GM10248 (cell line): Measurements from ENCODE around the gene NFKB1.

Source experiments
- CTCF ChIA-PET: fragments of 300-600 bp; sonication (Branson Sonifier 250); formaldehyde crosslinking; extraction: SDS; loops from one replicate; lab custom pipeline; 2021; ENCODE audit warnings: antibody characterized with exemption; lab: Yijun Ruan, JAX
- POLR2A ChIA-PET: fragments of 350-650 bp; sonication (Branson Sonifier 250); formaldehyde crosslinking; extraction: SDS; loops from one replicate; lab custom pipeline; 2020; ENCODE audit warnings: antibody characterized with exemption; lab: Yijun Ruan, JAX
- DNase-seq: peaks from one replicate; pipeline ENCODE4 v3.0.0; 2012; ENCODE audit errors: extremely low spot score
- CTCF ChIP-seq: IDR thresholded peaks from 2 replicates; pipeline ENCODE4 v1.5.1; 2012; ENCODE audit warnings: mild to moderate bottlenecking, low read depth; ENCODE audit errors: extremely low read depth, missing control alignments, control extremely low read depth

NFKB1 gene

GRCh38 chr4:102552781-102553180, 51.6 kb downstream of the NFKB1 start:
- TF ChIP-seq CTCF, result no peak
- CTCF ChIA-PET, result interaction anchor here (0.9 to 1.2 kb wide), 2 partner anchors 8 to 22 kb away, joined by 3 read pairs; no protein-coding TSS in a partner anchor
- no peak for DNase-seq
- POLR2A ChIA-PET, result no interaction called here

- CTCF ChIA-PET, result interaction anchor here (2.2 to 2.6 kb wide), 2 partner anchors 10 to 25 kb away, joined by 6 to 9 read pairs; no protein-coding TSS in a partner anchor
- POLR2A ChIA-PET, result no interaction called here
- no peak for TF ChIP-seq CTCF
- DNase-seq, result no peak
These were observed 52.8 kb downstream of the NFKB1 start for GRCh38 chr4:102553982-102554381.

GRCh38 chr4:102554482-102554881, 53.3 kb downstream of the NFKB1 start:
- POLR2A ChIA-PET, result no interaction called here
- DNase-seq, result no peak
- CTCF ChIA-PET, result interaction anchor here (2.2 to 2.6 kb wide), 2 partner anchors 10 to 26 kb away, joined by 6 to 9 read pairs; no protein-coding TSS in a partner anchor

GRCh38 chr4:102554992-102555391, 53.8 kb downstream of the NFKB1 start:
- no peak for TF ChIP-seq CTCF
- ChIA-PET POLR2A (no interaction called here), CTCF (interaction anchor here (1.5 to 2.6 kb wide), 3 partner anchors 11 to 26 kb away, joined by 4 to 9 read pairs (median 6); no protein-coding TSS in a partner anchor)
- DNase-seq, result no peak

More at GRCh38 chr4:102554482-102554881, 53.3 kb downstream of the NFKB1 start:
- TF ChIP-seq CTCF, result no peak

GRCh38 chr4:102557636-102558035, 56.5 kb downstream of the NFKB1 start:
- TF ChIP-seq CTCF, result no peak
- ChIA-PET POLR2A (interaction anchor here (0.7 kb wide), 1 partner anchor 56 kb away, joined by 8 read pairs; no protein-coding TSS in a partner anchor), CTCF (no interaction called here)

GRCh38 chr4:102560115-102560514, 59.0 kb downstream of the NFKB1 start:
- ChIA-PET CTCF (interaction anchor here (1.0 to 2.3 kb wide), 6 partner anchors 8 to 60 kb away, joined by 3 to 7 read pairs (median 3); no protein-coding TSS in a partner anchor), POLR2A (no interaction called here)
- no peak for DNase-seq
- no peak for TF ChIP-seq CTCF

More at GRCh38 chr4:102557636-102558035, 56.5 kb downstream of the NFKB1 start:
- no peak for DNase-seq
